WTC11 (cell line): ENCODE results near the gene RPL6. TPM values are rescaled to one million over a fixed set of nuclear protein-coding genes. Genes with fewer than 3 reads are reported as not detected.
A peak's percentile ranks its signal among the peaks of the same experiment; 100 is the strongest.

Experiments used
- ATF2 ChIP-seq: sonication (generic); formaldehyde crosslinking; IDR thresholded peaks from 2 replicates; pipeline ENCODE4 v1.8.1; 2022; ENCODE audit warnings: low read depth, missing genetic modification reagents, borderline replicate concordance
- CREB1 ChIP-seq: sonication (generic); formaldehyde crosslinking; IDR thresholded peaks from 2 replicates; pipeline ENCODE4 v1.8.0; 2023; ENCODE audit warnings: mild to moderate bottlenecking, missing genetic modification reagents
- CTCF ChIP-seq: fragments of 200-600 bp; IDR thresholded peaks from 2 replicates; pipeline ENCODE4 v1.8.0; 2022; ENCODE audit warnings: antibody characterized with exemption
- ERG ChIP-seq: fragments of 250-450 bp; sonication (Bioruptor Pico); IDR thresholded peaks from 2 replicates; pipeline ENCODE4 v1.8.0; 2021; ENCODE audit warnings: mild to moderate bottlenecking
- IRF2 ChIP-seq: sonication (generic); formaldehyde crosslinking; IDR thresholded peaks from 2 replicates; pipeline ENCODE4 v1.8.0; 2022; ENCODE audit warnings: low read depth, missing genetic modification reagents, borderline replicate concordance
- NFATC4 ChIP-seq: fragments of 250-450 bp; sonication (Bioruptor Pico); IDR thresholded peaks from 2 replicates; pipeline ENCODE4 v1.9.0; 2021; ENCODE audit warnings: mild to moderate bottlenecking
- NFE2L1 ChIP-seq: sonication (generic); formaldehyde crosslinking; IDR thresholded peaks from 2 replicates; pipeline ENCODE4 v1.8.1; 2023; ENCODE audit warnings: missing genetic modification reagents
- NFYB ChIP-seq: sonication (generic); formaldehyde crosslinking; conservative IDR thresholded peaks from 2 replicates; pipeline ENCODE4 v1.8.0; 2022; ENCODE audit warnings: low read depth, missing genetic modification reagents
- NR2C2 ChIP-seq: sonication (generic); formaldehyde crosslinking; IDR thresholded peaks from 2 replicates; pipeline ENCODE4 v1.8.0; 2022; ENCODE audit warnings: mild to moderate bottlenecking, missing genetic modification reagents
- SP1 ChIP-seq: sonication (generic); formaldehyde crosslinking; conservative IDR thresholded peaks from 2 replicates; pipeline ENCODE4 v1.8.1; 2022; ENCODE audit warnings: missing genetic modification reagents
- TEAD4 ChIP-seq: sonication (generic); formaldehyde crosslinking; IDR thresholded peaks from 2 replicates; pipeline ENCODE4 v1.8.0; 2022; ENCODE audit warnings: mild to moderate bottlenecking, missing genetic modification reagents
- TP53 ChIP-seq: sonication (generic); formaldehyde crosslinking; IDR thresholded peaks from 2 replicates; pipeline ENCODE4 v1.8.1; 2023; ENCODE audit warnings: mild to moderate bottlenecking, missing genetic modification reagents
- ZNF121 ChIP-seq: sonication (generic); formaldehyde crosslinking; IDR thresholded peaks from 2 replicates; pipeline ENCODE4 v1.8.0; 2023; ENCODE audit warnings: missing genetic modification reagents
- ZNF219 ChIP-seq: sonication (generic); formaldehyde crosslinking; IDR thresholded peaks from 2 replicates; pipeline ENCODE4 v1.8.0; 2023; ENCODE audit warnings: missing genetic modification reagents, mild to moderate bottlenecking, borderline replicate concordance
- ZNF232 ChIP-seq: sonication (generic); formaldehyde crosslinking; IDR thresholded peaks from 2 replicates; pipeline ENCODE4 v1.8.0; 2022; ENCODE audit warnings: mild to moderate bottlenecking, missing genetic modification reagents
- ZNF671 ChIP-seq: fragments of 250-450 bp; sonication (Bioruptor Pico); IDR thresholded peaks from 2 replicates; pipeline ENCODE4 v1.8.0; 2021; ENCODE audit warnings: mild to moderate bottlenecking
- total RNA-seq: library from RNA; stranded (reverse); gene quantifications from 3 replicates; pipeline ENCODE4 v1.2.3, GENCODE V29; 2021
- TF ChIP-seq, protein P1 (sequence below): sonication (generic); formaldehyde crosslinking; IDR thresholded peaks from 2 replicates; pipeline ENCODE4 v1.8.1; 2022; ENCODE audit warnings: mild to moderate bottlenecking, moderate library complexity, missing genetic modification reagents
- TF ChIP-seq, protein P2 (sequence below): sonication (generic); formaldehyde crosslinking; conservative IDR thresholded peaks from 2 replicates; pipeline ENCODE4 v1.8.1; 2023; ENCODE audit warnings: mild to moderate bottlenecking, low read depth, missing genetic modification reagents, moderate library complexity
- TF ChIP-seq, protein P3 (sequence below): sonication (generic); formaldehyde crosslinking; IDR thresholded peaks from 2 replicates; pipeline ENCODE4 v1.8.1; 2023; ENCODE audit warnings: mild to moderate bottlenecking, missing genetic modification reagents, borderline replicate concordance
- TF ChIP-seq, protein P4 (sequence below): fragments of 250-450 bp; sonication (Bioruptor Pico); conservative IDR thresholded peaks from 2 replicates; pipeline ENCODE4 v1.9.0; 2021; ENCODE audit warnings: mild to moderate bottlenecking
- TF ChIP-seq, protein P5 (sequence below): sonication (generic); formaldehyde crosslinking; IDR thresholded peaks from 2 replicates; pipeline ENCODE4 v1.8.1; 2022; ENCODE audit warnings: mild to moderate bottlenecking, missing genetic modification reagents, moderate library complexity, borderline replicate concordance
- TF ChIP-seq, protein P6 (sequence below): fragments of 250-450 bp; sonication (Bioruptor Pico); IDR thresholded peaks from 2 replicates; pipeline ENCODE4 v1.9.0; 2021; ENCODE audit warnings: mild to moderate bottlenecking

RPL6 gene
- total RNA-seq, 1 experiment from 2014 or later, result 1,730 TPM

GRCh38 chr12:112409064-112409905, at the start of gene RPL6 (continued):
- TF ChIP-seq, protein P1, sequence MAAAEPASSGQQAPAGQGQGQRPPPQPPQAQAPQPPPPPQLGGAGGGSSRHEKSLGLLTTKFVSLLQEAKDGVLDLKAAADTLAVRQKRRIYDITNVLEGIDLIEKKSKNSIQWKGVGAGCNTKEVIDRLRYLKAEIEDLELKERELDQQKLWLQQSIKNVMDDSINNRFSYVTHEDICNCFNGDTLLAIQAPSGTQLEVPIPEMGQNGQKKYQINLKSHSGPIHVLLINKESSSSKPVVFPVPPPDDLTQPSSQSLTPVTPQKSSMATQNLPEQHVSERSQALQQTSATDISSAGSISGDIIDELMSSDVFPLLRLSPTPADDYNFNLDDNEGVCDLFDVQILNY (CRISPR knock-in tag), result no peak
- TF ChIP-seq NFE2L1 (no peak; the same call in 1 of the 2 replicates), CTCF (no peak), ATF2 (no peak), ZNF219 (CRISPR knock-in tag) (no peak), ZNF232 (CRISPR knock-in tag) (0 out of 2 replicates have a peak, but pooled peaks have one; percentile 39), ERG (CRISPR knock-in tag) (peak; percentile 88; the same call in 1 of the 2 replicates), TEAD4 (CRISPR knock-in tag) (no peak), TP53 (CRISPR knock-in tag) (no peak), NR2C2 (CRISPR knock-in tag) (no peak), CREB1 (no peak), NFATC4 (CRISPR knock-in tag) (no peak), SP1 (CRISPR knock-in tag) (peak; percentile 16; the same call in 1 of the 2 replicates), ZNF121 (CRISPR knock-in tag) (0 out of 2 replicates have a peak, but pooled peaks have one; percentile 2), ZNF671 (CRISPR knock-in tag) (peak; percentile 77; the same call in 1 of the 2 replicates), NFYB (CRISPR knock-in tag) (no peak), IRF2 (CRISPR knock-in tag) (no peak)
- TF ChIP-seq, protein P2, sequence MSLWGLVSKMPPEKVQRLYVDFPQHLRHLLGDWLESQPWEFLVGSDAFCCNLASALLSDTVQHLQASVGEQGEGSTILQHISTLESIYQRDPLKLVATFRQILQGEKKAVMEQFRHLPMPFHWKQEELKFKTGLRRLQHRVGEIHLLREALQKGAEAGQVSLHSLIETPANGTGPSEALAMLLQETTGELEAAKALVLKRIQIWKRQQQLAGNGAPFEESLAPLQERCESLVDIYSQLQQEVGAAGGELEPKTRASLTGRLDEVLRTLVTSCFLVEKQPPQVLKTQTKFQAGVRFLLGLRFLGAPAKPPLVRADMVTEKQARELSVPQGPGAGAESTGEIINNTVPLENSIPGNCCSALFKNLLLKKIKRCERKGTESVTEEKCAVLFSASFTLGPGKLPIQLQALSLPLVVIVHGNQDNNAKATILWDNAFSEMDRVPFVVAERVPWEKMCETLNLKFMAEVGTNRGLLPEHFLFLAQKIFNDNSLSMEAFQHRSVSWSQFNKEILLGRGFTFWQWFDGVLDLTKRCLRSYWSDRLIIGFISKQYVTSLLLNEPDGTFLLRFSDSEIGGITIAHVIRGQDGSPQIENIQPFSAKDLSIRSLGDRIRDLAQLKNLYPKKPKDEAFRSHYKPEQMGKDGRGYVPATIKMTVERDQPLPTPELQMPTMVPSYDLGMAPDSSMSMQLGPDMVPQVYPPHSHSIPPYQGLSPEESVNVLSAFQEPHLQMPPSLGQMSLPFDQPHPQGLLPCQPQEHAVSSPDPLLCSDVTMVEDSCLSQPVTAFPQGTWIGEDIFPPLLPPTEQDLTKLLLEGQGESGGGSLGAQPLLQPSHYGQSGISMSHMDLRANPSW (CRISPR knock-in tag), result no peak
- TF ChIP-seq, protein P3, sequence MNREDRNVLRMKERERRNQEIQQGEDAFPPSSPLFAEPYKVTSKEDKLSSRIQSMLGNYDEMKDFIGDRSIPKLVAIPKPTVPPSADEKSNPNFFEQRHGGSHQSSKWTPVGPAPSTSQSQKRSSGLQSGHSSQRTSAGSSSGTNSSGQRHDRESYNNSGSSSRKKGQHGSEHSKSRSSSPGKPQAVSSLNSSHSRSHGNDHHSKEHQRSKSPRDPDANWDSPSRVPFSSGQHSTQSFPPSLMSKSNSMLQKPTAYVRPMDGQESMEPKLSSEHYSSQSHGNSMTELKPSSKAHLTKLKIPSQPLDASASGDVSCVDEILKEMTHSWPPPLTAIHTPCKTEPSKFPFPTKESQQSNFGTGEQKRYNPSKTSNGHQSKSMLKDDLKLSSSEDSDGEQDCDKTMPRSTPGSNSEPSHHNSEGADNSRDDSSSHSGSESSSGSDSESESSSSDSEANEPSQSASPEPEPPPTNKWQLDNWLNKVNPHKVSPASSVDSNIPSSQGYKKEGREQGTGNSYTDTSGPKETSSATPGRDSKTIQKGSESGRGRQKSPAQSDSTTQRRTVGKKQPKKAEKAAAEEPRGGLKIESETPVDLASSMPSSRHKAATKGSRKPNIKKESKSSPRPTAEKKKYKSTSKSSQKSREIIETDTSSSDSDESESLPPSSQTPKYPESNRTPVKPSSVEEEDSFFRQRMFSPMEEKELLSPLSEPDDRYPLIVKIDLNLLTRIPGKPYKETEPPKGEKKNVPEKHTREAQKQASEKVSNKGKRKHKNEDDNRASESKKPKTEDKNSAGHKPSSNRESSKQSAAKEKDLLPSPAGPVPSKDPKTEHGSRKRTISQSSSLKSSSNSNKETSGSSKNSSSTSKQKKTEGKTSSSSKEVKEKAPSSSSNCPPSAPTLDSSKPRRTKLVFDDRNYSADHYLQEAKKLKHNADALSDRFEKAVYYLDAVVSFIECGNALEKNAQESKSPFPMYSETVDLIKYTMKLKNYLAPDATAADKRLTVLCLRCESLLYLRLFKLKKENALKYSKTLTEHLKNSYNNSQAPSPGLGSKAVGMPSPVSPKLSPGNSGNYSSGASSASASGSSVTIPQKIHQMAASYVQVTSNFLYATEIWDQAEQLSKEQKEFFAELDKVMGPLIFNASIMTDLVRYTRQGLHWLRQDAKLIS (CRISPR knock-in tag), result no peak
- TF ChIP-seq, protein P4, sequence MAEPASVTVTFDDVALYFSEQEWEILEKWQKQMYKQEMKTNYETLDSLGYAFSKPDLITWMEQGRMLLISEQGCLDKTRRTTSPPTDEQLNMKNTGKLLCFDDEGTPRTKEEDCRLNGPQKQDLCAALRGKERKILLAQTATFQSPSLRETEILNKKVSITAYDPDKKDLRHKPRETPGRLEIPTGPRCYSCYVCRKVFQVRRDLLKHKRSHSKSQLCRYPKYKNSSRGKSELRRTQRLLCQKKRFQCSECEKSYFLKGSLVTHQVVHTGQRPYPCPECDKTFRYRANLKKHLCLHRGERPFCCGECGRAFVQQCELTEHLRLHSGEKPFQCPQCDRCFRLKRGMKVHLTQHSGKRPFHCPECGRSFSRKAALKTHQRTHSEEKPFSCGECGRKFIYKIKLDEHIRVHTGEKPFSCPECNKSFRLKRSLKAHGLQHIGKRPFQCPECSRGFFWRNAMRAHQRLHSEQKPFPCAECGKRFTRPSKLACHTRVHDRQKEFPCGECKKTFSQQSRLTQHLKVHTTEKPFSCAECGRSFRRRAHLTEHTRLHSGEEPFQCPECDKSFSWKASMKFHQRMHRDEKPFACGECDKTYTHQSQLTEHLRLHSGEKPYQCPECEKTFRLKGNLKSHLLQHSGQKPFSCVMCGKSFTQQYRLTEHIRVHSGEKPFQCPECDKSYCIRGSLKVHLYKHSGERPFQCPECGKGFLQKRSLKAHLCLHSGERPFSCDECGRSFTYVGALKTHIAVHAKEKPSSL (CRISPR knock-in tag), result no peak
- TF ChIP-seq, protein P5, sequence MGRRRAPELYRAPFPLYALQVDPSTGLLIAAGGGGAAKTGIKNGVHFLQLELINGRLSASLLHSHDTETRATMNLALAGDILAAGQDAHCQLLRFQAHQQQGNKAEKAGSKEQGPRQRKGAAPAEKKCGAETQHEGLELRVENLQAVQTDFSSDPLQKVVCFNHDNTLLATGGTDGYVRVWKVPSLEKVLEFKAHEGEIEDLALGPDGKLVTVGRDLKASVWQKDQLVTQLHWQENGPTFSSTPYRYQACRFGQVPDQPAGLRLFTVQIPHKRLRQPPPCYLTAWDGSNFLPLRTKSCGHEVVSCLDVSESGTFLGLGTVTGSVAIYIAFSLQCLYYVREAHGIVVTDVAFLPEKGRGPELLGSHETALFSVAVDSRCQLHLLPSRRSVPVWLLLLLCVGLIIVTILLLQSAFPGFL (CRISPR knock-in tag), result no peak
- TF ChIP-seq, protein P6, sequence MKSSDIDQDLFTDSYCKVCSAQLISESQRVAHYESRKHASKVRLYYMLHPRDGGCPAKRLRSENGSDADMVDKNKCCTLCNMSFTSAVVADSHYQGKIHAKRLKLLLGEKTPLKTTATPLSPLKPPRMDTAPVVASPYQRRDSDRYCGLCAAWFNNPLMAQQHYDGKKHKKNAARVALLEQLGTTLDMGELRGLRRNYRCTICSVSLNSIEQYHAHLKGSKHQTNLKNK (CRISPR knock-in tag), result peak; percentile 18; the same call in 1 of the 2 replicates
